HS-27A (cell line): ENCODE measurements around the gene LCK.
"Not testable (repeated sequence)": the region's sequence is repeated elsewhere in the genome, so short reads cannot be mapped to it uniquely, and the experiment has no call there.

Experiments
- DNase-seq: peaks from one replicate; pipeline ENCODE4 v3.0.0-alpha.2; 2012; ENCODE audit warnings: low read depth, missing footprints

Gene LCK

DNA sequence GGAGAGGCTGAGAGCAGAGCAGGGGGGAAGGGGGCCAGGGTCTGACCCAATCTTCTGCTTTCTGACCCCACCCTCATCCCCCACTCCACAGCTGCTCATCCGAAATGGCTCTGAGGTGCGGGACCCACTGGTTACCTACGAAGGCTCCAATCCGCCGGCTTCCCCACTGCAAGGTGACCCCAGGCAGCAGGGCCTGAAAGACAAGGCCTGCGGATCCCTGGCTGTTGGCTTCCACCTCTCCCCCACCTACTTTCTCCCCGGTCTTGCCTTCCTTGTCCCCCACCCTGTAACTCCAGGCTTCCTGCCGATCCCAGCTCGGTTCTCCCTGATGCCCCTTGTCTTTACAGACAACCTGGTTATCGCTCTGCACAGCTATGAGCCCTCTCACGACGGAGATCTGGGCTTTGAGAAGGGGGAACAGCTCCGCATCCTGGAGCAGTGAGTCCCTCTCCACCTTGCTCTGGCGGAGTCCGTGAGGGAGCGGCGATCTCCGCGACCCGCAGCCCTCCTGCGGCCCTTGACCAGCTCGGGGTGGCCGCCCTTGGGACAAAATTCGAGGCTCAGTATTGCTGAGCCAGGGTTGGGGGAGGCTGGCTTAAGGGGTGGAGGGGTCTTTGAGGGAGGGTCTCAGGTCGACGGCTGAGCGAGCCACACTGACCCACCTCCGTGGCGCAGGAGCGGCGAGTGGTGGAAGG lies 23.7 kb downstream of the LCK start:
- no peak for DNase-seq

- DNase-seq = no peak
Measured at GRCh38 chr1:32275424-32275823, 24.4 kb downstream of the LCK start.

GRCh38 chr1:32276032-32276782 lies 25.1 kb downstream of the LCK start:
- DNase-seq = no peak

- not testable (repeated sequence) for DNase-seq
Measured at GRCh38 chr1:32284777-32285176, 33.7 kb downstream of the LCK start.

DNA sequence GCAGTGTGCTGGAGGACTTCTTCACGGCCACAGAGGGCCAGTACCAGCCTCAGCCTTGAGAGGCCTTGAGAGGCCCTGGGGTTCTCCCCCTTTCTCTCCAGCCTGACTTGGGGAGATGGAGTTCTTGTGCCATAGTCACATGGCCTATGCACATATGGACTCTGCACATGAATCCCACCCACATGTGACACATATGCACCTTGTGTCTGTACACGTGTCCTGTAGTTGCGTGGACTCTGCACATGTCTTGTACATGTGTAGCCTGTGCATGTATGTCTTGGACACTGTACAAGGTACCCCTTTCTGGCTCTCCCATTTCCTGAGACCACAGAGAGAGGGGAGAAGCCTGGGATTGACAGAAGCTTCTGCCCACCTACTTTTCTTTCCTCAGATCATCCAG lies 34.6 kb downstream of the LCK start:
- no peak for DNase-seq

GRCh38 chr1:32286763-32287162 lies 35.7 kb downstream of the LCK start:
- DNase-seq = no peak

GRCh38 chr1:32289256-32289655 lies 38.2 kb downstream of the LCK start:
- DNase-seq = no peak

GRCh38 chr1:32291145-32291707 lies 40.2 kb downstream of the LCK start:
- DNase-seq = peak; percentile 24

DNA sequence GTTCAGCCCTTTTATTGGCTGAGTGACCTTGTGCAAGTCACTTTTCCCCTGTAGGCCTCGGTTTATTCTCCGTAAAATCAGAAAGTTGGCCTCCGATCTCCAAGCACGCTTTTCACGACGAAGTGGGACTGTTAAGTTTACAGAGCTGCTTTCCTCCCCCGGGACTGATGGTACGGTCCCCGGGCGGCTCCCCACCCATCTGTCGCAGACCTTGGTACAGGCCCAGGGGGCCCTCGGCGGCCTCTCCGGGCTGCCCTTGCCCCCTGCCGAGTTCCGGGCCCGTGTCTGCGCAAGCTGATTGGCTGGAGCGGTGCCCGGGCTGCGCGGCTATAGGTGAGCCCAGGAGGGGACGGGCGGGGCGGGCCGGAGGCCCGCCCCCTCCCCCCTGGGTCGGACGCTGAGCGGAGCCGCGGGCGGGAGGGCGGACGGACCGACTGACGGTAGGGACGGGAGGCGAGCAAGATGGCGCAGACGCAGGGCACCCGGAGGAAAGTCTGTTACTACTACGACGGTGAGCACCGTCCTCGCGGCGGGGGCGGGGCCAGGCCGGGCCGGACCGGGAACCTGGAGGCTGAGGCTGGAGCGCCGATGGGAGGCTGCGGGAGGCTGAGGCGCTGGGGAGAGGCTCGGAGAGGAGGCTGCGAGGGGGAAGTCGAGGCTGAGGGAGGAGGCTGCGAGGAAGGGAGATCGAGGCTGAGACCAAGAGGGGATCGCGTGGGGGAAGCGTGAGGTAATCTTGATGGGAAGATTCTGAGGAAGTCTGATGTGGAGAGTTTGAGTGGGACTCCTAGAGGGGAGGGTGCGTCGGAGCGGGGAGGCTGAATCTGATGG lies 40.9 kb downstream of the LCK start, which contains the start of gene HDAC1:
HDAC1 (plus strand) TSS at position 376 of the 831 bp plus-strand sequence; CDS start at position 463, 87 bp downstream.
- peak; percentile 69 for DNase-seq

- not testable (repeated sequence) for DNase-seq
Measured at GRCh38 chr1:32298211-32298610, 47.1 kb downstream of the LCK start.

GRCh38 chr1:32299327-32299726 lies 48.3 kb downstream of the LCK start:
- DNase-seq = no peak

GRCh38 chr1:32303358-32303757 lies 52.3 kb downstream of the LCK start:
- DNase-seq = no peak

- DNase-seq = no peak
Measured at GRCh38 chr1:32303997-32304622, 53.0 kb downstream of the LCK start.

GRCh38 chr1:32305310-32305709 lies 54.2 kb downstream of the LCK start:
- DNase-seq = no peak

- DNase-seq = no peak
Measured at GRCh38 chr1:32307324-32307723, 56.3 kb downstream of the LCK start.

GRCh38 chr1:32309960-32310359 lies 58.9 kb downstream of the LCK start:
- no peak for DNase-seq

GRCh38 chr1:32311709-32312393 lies 60.8 kb downstream of the LCK start:
- DNase-seq = no peak

DNA sequence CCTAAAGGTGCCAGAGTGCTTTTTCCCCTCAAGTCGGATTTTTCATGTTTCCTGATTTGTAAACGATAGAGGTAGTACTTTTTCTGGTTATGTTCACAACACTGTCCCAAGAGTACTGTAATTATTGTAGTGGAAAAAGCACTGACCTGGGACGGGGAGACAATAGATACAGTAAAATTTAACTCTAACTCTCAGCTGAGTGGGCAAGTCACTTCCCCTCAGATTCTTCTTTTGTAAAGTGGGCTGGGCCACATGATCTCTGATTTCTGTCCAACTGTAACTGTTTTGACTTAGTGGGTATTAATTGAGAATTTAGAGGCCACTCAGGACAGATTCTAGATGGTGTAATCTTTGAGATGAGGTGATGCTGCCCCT lies 65.8 kb downstream of the LCK start:
- DNase-seq = no peak

GRCh38 chr1:32318127-32318869 lies 67.2 kb downstream of the LCK start:
- DNase-seq = no peak

DNA sequence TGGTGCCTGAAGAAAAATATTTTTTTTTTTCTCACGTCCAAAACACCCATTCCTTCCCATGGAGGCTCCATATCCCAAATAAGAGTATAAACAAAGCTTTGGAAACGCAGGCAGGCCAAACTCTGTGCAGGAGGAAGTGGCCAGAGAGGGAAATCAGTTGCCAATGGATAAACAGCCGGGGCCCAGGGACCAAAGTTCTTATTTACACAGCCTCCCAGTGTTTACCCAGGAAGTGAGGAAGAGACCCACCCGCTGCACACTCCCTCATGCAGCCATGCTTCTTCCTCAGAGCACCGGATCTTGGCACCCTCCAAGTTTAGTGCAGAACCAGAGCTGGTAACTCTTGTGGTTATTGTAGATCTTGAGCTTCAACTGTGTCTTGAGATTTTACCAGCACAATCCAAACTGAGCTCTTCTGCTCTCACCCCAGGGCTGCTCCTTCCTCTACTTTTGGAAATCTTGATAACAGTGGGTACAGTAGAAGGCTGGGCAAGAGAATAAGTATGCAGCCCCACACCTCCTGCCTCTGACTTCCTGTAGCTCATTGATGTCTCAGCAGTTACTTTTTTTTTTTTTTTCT lies 70.7 kb downstream of the LCK start:
- DNase-seq = no peak
